HepG2 (cell line): Measurements from ENCODE around the gene LRRC8E. TPM values are rescaled to one million over a fixed set of nuclear protein-coding genes. Genes with fewer than 3 reads are reported as not detected.

Experiments used
- ATAC-seq: fragments of 200-7000 bp; cut with Tn5 transposase; 3 replicates; pipeline ENCODE4 v1.9.1; 2020; ENCODE audit warnings: mild to moderate bottlenecking, moderate library complexity
- BruUV-seq: library from RNA; stranded (reverse); fragments of 400-500 nt; replicated peaks from 2 replicates; lab custom pipeline; 2021; lab: Mats Ljungman, UMichigan
- CTCF ChIA-PET: fragments of 300-600 bp; formaldehyde crosslinking; extraction: SDS; loops from one replicate; lab custom pipeline; 2021; ENCODE audit warnings: low total read pairs, inconsistent platforms, low intra/inter-chr PET ratio; lab: Yijun Ruan, JAX
- POLR2A ChIA-PET: fragments of 350-600 bp; sonication (Branson Sonifier 250); formaldehyde crosslinking; loops from one replicate; lab custom pipeline; 2020; ENCODE audit warnings: antibody characterized with exemption, inconsistent platforms; lab: Yijun Ruan, JAX
- DNase-seq: peaks from one replicate; pipeline ENCODE4 v3.0.0-alpha.2; 2015; ENCODE audit warnings: low spot score
- FAIRE-seq: peaks from 3 replicates; lab custom pipeline; 2011; peaks lifted over from hg19 to GRCh38; lab: Jason Lieb, UNC
- H2AFZ ChIP-seq: one replicate; pipeline ENCODE4 v1.6.1; 2011; ENCODE audit warnings: low read length, inconsistent platforms
- H3K27ac ChIP-seq: fragments of 300-600 bp; 3 replicates; pipeline ENCODE4 v1.8.0; 2011; ENCODE audit warnings: mixed run types, mild to moderate bottlenecking, mixed read lengths, low read length, inconsistent platforms; ENCODE audit not compliant: insufficient read depth; ENCODE audit errors: extremely low read length
- H3K27me3 ChIP-seq, 2 experiments: fragments of 200-600 bp in 1 of 2; 2 replicates in 1 of 2; 3 replicates in 1 of 2; pipeline versions ENCODE4 v1.6.0 to v1.8.0; 2011; ENCODE audit warnings: low read length in 2 of 2, mild to moderate bottlenecking in 2 of 2, moderate library complexity in 2 of 2, inconsistent platforms in 1 of 2; ENCODE audit not compliant: insufficient read depth in 2 of 2, control insufficient read depth in 1 of 2
- H3K36me3 ChIP-seq, 2 experiments: fragments of 200-600 bp in 1 of 2; replicated peaks in 1 of 2; 2 replicates in 1 of 2; 3 replicates in 1 of 2; pipeline versions ENCODE4 v1.5.1 to v1.8.0; 2011; ENCODE audit warnings: low read length in 2 of 2, inconsistent platforms in 1 of 2; ENCODE audit not compliant: insufficient read depth in 2 of 2, control insufficient read depth in 1 of 2
- H3K4me1 ChIP-seq: 2 replicates; pipeline ENCODE4 v1.5.1; 2012; ENCODE audit warnings: low read length, inconsistent platforms; ENCODE audit not compliant: insufficient read depth
- H3K4me2 ChIP-seq: 2 replicates; pipeline ENCODE4 v1.6.0; 2011; ENCODE audit warnings: low read depth, low read length, inconsistent platforms
- H3K4me3 ChIP-seq, 3 experiments: fragments of 200-600 bp in 1 of 3; sonication (generic), shearing (Covaris generic) in 1 of 3; replicated peaks in 1 of 3; 2 replicates each; pipeline ENCODE4 v1.5.1; 2011 to 2016; ENCODE audit warnings: low read length in 3 of 3, inconsistent platforms in 2 of 3, low read depth in 2 of 3, mild to moderate bottlenecking in 2 of 3, control low read depth in 1 of 3, mixed read lengths in 1 of 3; ENCODE audit not compliant: insufficient read depth in 1 of 3
- H3K79me2 ChIP-seq: one replicate; pipeline ENCODE4 v1.6.1; 2011; ENCODE audit warnings: low read length, inconsistent platforms; ENCODE audit not compliant: insufficient read depth
- H3K9ac ChIP-seq: 2 replicates; pipeline ENCODE4 v1.6.0; 2011; ENCODE audit warnings: mild to moderate bottlenecking, low read depth, low read length, inconsistent platforms; ENCODE audit not compliant: insufficient read depth
- H3K9me3 ChIP-seq: 2 replicates; pipeline ENCODE4 v1.5.1; 2012; ENCODE audit warnings: mild to moderate bottlenecking, low read length
- H4K20me1 ChIP-seq: 2 replicates; pipeline ENCODE4 v1.6.0; 2011; ENCODE audit warnings: inconsistent platforms, mild to moderate bottlenecking, low read length, moderate library complexity; ENCODE audit not compliant: insufficient read depth
- ADNP ChIP-seq: sonication (generic); formaldehyde crosslinking; IDR thresholded peaks from 2 replicates; pipeline ENCODE4 v1.4.0; 2020; ENCODE audit warnings: missing genetic modification reagents
- CSRNP2 ChIP-seq: sonication (generic); formaldehyde crosslinking; conservative IDR thresholded peaks from 2 replicates; pipeline ENCODE4 v1.8.0; 2022; ENCODE audit warnings: low read depth, missing genetic modification reagents
- FLYWCH1 ChIP-seq: sonication (generic); formaldehyde crosslinking; IDR thresholded peaks from 2 replicates; pipeline ENCODE4 v1.8.1; 2023; ENCODE audit warnings: mild to moderate bottlenecking, missing genetic modification reagents
- FOXK1 ChIP-seq: sonication (generic); formaldehyde crosslinking; IDR thresholded peaks from 2 replicates; pipeline ENCODE4 v1.4.0; 2020; ENCODE audit warnings: low read depth, missing genetic modification reagents, borderline replicate concordance
- IRX3 ChIP-seq: sonication (generic); formaldehyde crosslinking; IDR thresholded peaks from 2 replicates; pipeline ENCODE4 v1.8.1; 2023; ENCODE audit warnings: mild to moderate bottlenecking, low read depth, missing genetic modification reagents, borderline replicate concordance
- KLF11 ChIP-seq: IDR thresholded peaks from 2 replicates; pipeline ENCODE4 v1.6.1; 2016; ENCODE audit warnings: missing compliant biosample characterization
- MLX ChIP-seq: IDR thresholded peaks from 2 replicates; pipeline ENCODE4 v1.6.1; 2016
- NONO ChIP-seq, 2 experiments: fragments of 450-650 bp in 1 of 2; sonication (generic) in 1 of 2; formaldehyde crosslinking in 1 of 2; IDR thresholded peaks in 1 of 2; conservative IDR thresholded peaks in 1 of 2; 2 replicates each; pipeline versions ENCODE4 v1.6.1 to v1.8.0; 2017 to 2022; ENCODE audit warnings: mild to moderate bottlenecking in 1 of 2, missing genetic modification reagents in 1 of 2, moderate library complexity in 1 of 2
- ZFP1 ChIP-seq: IDR thresholded peaks from 2 replicates; pipeline ENCODE4 v1.6.1; 2016
- ZNF230 ChIP-seq: sonication (generic); formaldehyde crosslinking; IDR thresholded peaks from 2 replicates; pipeline ENCODE4 v1.4.0; 2020; ENCODE audit warnings: mild to moderate bottlenecking, missing genetic modification reagents
- ZNF274 ChIP-seq: sonication (generic); formaldehyde crosslinking; IDR thresholded peaks from 2 replicates; pipeline ENCODE4 v1.5.1; 2020; ENCODE audit warnings: mild to moderate bottlenecking, missing genetic modification reagents
- ZNF350 ChIP-seq: sonication (generic); formaldehyde crosslinking; IDR thresholded peaks from 2 replicates; pipeline ENCODE4 v1.4.0; 2020; ENCODE audit warnings: mild to moderate bottlenecking, low read depth, missing genetic modification reagents, borderline replicate concordance
- ZNF800 ChIP-seq: sonication (generic); formaldehyde crosslinking; IDR thresholded peaks from 2 replicates; pipeline ENCODE4 v1.4.0; 2020; ENCODE audit warnings: missing genetic modification reagents
- WGBS: methylation state at CpG from one replicate; pipeline ENCODE4 v1.1.6; 2017; ENCODE audit warnings: low lambda C conversion rate; 5-methylcytosine and 5-hydroxymethylcytosine counted together
- in situ Hi-C: cut with HindIII; loops from 2 replicates; pipeline ENCODE4 v1.10.0; 2017; ENCODE audit warnings: low pct_unique_long_range_greater_than_20kb; ENCODE audit not compliant: extremely low pct_ligation_motif_present
- intact Hi-C: fragments of 100-400 bp; cut with micrococcal nuclease; formaldehyde crosslinking; loops from one replicate; pipeline ENCODE4 v1.10.0; 2022; ENCODE audit not compliant: unreplicated experiment
- polyA plus RNA-seq, 8 experiments: library from polyadenylated mRNA; depleted of rRNA in 3 of 8; stranded (reverse) in 7 of 8; unstranded in 1 of 8; fragments of >200 nt; fragmentation: Illumina TruSeq in 4 of 8; extraction: Trizol in 4 of 8; gene quantifications; 2 replicates each; pipeline versions ENCODE4 v1.2.1 to v1.2.3, GENCODE V29; 2011 to 2016; ENCODE audit warnings: low read depth in 4 of 8, missing spikeins in 1 of 8, mixed read lengths in 1 of 8; ENCODE audit not compliant: insufficient read depth in 1 of 8
- total RNA-seq, 5 experiments: library from RNA; depleted of rRNA; stranded (reverse); fragments of >200 nt; fragmentation: Illumina TruSeq; extraction: Trizol; gene quantifications; 2 replicates each; pipeline ENCODE4 v1.2.3, GENCODE V29; 2016; ENCODE audit warnings: low read depth in 1 of 5
- TF ChIP-seq, protein P1 (sequence below): sonication (generic); formaldehyde crosslinking; IDR thresholded peaks from 2 replicates; pipeline ENCODE4 v1.4.0; 2020; ENCODE audit warnings: missing genetic modification reagents, borderline replicate concordance

LRRC8E gene
- total and polyA plus RNA-seq, 2 of the 13 experiments (the other 11 are each of a cell fraction or from before 2014, with no cell fraction given): 8.0 to 10.3 TPM

- Histone ChIP-seq H3K36me3 (no peaks in the 10 kb centered on the region), H4K20me1 (no peaks in the 10 kb centered on the region; the same call in 1 of the 2 replicates), H3K9ac (peak overlapping the region; percentile 13; the same call in 1 of the 2 replicates), H3K4me1 (peaks cover 52% of the 10 kb centered on the region), H3K79me2 (no peaks in the 10 kb centered on the region), H3K4me2 (peak overlapping the region; percentile 89; the same call in 1 of the 2 replicates), H3K27me3 (peaks cover 0 to 4% of the 10 kb centered on the region in 2 experiments; a peak in 1 of 5 replicates), H3K4me3 (peak overlapping the region in 2 of 3 experiments; percentile 32 to 73; a peak in 3 of 6 replicates), H3K9me3 (no peaks in the 10 kb centered on the region), H2AFZ (no peak overlapping the region), H3K27ac (no peak overlapping the region)
- POLR2A ChIA-PET: interaction anchor here (1.1 to 2.0 kb wide), 2 partner anchors 15 to 31 kb away, joined by 6 read pairs; partner anchors contain the start of genes LRRC8E and MAP2K7
- DNase-seq (no peak), FAIRE-seq (no peak), ATAC-seq (no peak)
- CTCF ChIA-PET: no interaction called here
- intact Hi-C loops (loop anchor here (10.0 kb wide), 1 partner anchor 1138 kb away; the partner anchor contains the start of genes GPR108 and TRIP10), in situ Hi-C loops (no loop called here)
- no TSS peak for BruUV-seq
- WGBS: 61% methylated on average over 12 of the region's 47 CpGs
- TF ChIP-seq MLX (no peak), FOXK1 (no peak), KLF11 (CRISPR knock-in tag) (no peak), NONO (IDR thresholded peaks at IDR 0.05) (no peak), NONO (CRISPR knock-in tag; conservative IDR thresholded peaks at IDR 0.05) (no peak), ZNF350 (CRISPR knock-in tag) (no peak), ADNP (CRISPR knock-in tag) (0 out of 2 replicates have a peak, but pooled peaks have one; percentile 45), FLYWCH1 (CRISPR knock-in tag) (no peak), IRX3 (CRISPR knock-in tag) (no peak), ZNF274 (CRISPR knock-in tag) (no peak), ZFP1 (CRISPR knock-in tag) (no peak), ZNF800 (CRISPR knock-in tag) (no peak), CSRNP2 (CRISPR knock-in tag) (no peak), ZNF230 (CRISPR knock-in tag) (no peak)
- TF ChIP-seq, protein P1, sequence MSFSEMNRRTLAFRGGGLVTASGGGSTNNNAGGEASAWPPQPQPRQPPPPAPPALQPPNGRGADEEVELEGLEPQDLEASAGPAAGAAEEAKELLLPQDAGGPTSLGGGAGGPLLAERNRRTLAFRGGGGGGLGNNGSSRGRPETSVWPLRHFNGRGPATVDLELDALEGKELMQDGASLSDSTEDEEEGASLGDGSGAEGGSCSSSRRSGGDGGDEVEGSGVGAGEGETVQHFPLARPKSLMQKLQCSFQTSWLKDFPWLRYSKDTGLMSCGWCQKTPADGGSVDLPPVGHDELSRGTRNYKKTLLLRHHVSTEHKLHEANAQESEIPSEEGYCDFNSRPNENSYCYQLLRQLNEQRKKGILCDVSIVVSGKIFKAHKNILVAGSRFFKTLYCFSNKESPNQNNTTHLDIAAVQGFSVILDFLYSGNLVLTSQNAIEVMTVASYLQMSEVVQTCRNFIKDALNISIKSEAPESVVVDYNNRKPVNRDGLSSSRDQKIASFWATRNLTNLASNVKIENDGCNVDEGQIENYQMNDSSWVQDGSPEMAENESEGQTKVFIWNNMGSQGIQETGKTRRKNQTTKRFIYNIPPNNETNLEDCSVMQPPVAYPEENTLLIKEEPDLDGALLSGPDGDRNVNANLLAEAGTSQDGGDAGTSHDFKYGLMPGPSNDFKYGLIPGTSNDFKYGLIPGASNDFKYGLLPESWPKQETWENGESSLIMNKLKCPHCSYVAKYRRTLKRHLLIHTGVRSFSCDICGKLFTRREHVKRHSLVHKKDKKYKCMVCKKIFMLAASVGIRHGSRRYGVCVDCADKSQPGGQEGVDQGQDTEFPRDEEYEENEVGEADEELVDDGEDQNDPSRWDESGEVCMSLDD (CRISPR knock-in tag): no peak
Measured at GRCh38 chr19:7872306-7873204, 15.8 kb upstream of the LRRC8E start.
